ENCODE measurements around the gene TMEM132E.

TMEM132E gene

GRCh38 chr17:34665819-34666763, 86.7 kb downstream of the TMEM132E start:
- Histone ChIP-seq H3K27ac (ENCODE audit: low read length) (no peak overlapping the region), H3K4me1 (ENCODE audit: low read length) (peaks cover 6% of the 10 kb centered on the region; the same call in 1 of the 2 replicates), H4K20me1 (ENCODE audit: insufficient read depth, low read length) (no peaks in the 10 kb centered on the region), H3K36me3 (replicated peaks; ENCODE audit: low read depth, low read length) (no peaks in the 10 kb centered on the region), H3K79me2 (ENCODE audit: low read length) (no peaks in the 10 kb centered on the region), H3K27me3 (ENCODE audit: low read depth, low read length) (peaks cover 32% of the 10 kb centered on the region), H2AFZ (ENCODE audit: low read depth, low read length) (no peak overlapping the region), H3K9me3 (ENCODE audit: insufficient read depth, low read length) (no peaks in the 10 kb centered on the region), H3K4me2 (ENCODE audit: low read length) (no peak overlapping the region), H3K9ac (ENCODE audit: low read length) (no peak overlapping the region), H3K4me3 (ENCODE audit: low read length) (no peak overlapping the region)
- no peak for TF ChIP-seq CTCF (IDR thresholded peaks at IDR 0.05; ENCODE audit: low read depth, low read length)
- TF ChIP-seq EZH2phosphoT487 (IDR thresholded peaks at IDR 0.05; ENCODE audit: low read depth): no peak

DNA sequence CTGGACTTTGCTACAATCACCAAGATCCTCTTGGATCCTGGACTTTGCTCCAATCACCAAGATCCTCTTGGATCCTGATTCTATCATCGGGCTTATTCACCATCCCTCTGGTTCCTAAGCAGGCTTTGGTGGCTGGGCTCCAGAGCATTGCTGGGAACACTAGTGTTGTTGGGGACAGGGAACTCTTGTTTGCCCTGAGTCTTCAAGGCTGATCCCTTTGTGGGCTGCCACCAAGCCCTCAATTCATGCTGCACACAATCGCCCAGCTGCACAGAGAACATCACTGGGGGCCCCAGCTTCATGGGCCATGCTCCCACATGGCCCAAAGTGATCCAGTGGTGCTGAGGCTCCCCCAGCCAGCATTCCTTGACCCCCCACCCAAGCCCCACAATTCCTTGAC, 88.3 kb downstream of the TMEM132E start:
- H3K4me1 ChIP-seq (ENCODE audit: low read length): peaks cover 6% of the 10 kb centered on the region; the same call in 1 of the 2 replicates
- H4K20me1 ChIP-seq (ENCODE audit: insufficient read depth, low read length): no peaks in the 10 kb centered on the region
- H3K4me3 ChIP-seq (ENCODE audit: low read length): no peak overlapping the region
- no peak overlapping the region for H3K4me2 ChIP-seq (ENCODE audit: low read length)
- no peaks in the 10 kb centered on the region for H3K9me3 ChIP-seq (ENCODE audit: insufficient read depth, low read length)
- no peaks in the 10 kb centered on the region for H3K79me2 ChIP-seq (ENCODE audit: low read length)
- H2AFZ ChIP-seq (ENCODE audit: low read depth, low read length): no peak overlapping the region
- H3K27me3 ChIP-seq (ENCODE audit: low read depth, low read length): peaks cover 32% of the 10 kb centered on the region
- no peak overlapping the region for H3K9ac ChIP-seq (ENCODE audit: low read length)
- no peak overlapping the region for H3K27ac ChIP-seq (ENCODE audit: low read length)
- H3K36me3 ChIP-seq (replicated peaks; ENCODE audit: low read depth, low read length): no peaks in the 10 kb centered on the region
- TF ChIP-seq EZH2phosphoT487 (IDR thresholded peaks at IDR 0.05; ENCODE audit: low read depth): no peak
- TF ChIP-seq CTCF (IDR thresholded peaks at IDR 0.05; ENCODE audit: low read depth, low read length): no peak

DNA sequence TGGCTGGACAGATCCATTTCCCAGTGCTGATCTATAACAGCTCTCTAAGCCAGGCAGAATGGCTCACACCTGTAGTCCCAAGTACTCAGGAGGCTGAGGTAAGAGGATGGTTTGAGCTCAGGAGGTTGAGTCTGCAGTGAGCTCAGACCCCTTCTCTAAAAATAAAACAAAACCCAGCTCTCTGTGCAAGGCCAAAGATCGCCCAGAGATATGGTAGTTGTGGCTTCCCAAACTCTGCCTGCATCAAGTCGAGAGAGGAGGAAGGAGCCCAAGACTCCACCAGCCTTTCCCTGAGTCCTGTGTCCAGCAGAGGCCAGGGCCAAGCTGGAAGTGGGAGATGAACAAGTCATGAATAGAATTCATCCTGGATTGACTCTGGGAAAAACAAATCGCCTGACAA, 88.8 kb downstream of the TMEM132E start:
- H3K79me2 ChIP-seq (ENCODE audit: low read length): no peaks in the 10 kb centered on the region
- no peaks in the 10 kb centered on the region for H4K20me1 ChIP-seq (ENCODE audit: insufficient read depth, low read length)
- no peak overlapping the region for H3K4me2 ChIP-seq (ENCODE audit: low read length)
- no peak overlapping the region for H3K27ac ChIP-seq (ENCODE audit: low read length)
- H3K9me3 ChIP-seq (ENCODE audit: insufficient read depth, low read length): no peaks in the 10 kb centered on the region
- H3K4me1 ChIP-seq (ENCODE audit: low read length): peaks cover 6% of the 10 kb centered on the region; the same call in 1 of the 2 replicates
- no peak for TF ChIP-seq EZH2phosphoT487 (IDR thresholded peaks at IDR 0.05; ENCODE audit: low read depth)
- TF ChIP-seq CTCF (IDR thresholded peaks at IDR 0.05; ENCODE audit: low read depth, low read length): no peak
- H3K36me3 ChIP-seq (replicated peaks; ENCODE audit: low read depth, low read length): no peaks in the 10 kb centered on the region
- H3K4me3 ChIP-seq (ENCODE audit: low read length): no peak overlapping the region
- peaks cover 32% of the 10 kb centered on the region for H3K27me3 ChIP-seq (ENCODE audit: low read depth, low read length)
- H2AFZ ChIP-seq (ENCODE audit: low read depth, low read length): no peak overlapping the region
- H3K9ac ChIP-seq (ENCODE audit: low read length): no peak overlapping the region

GRCh38 chr17:34669511-34669910, 90.1 kb downstream of the TMEM132E start:
- Histone ChIP-seq H3K27me3 (ENCODE audit: low read depth, low read length) (peaks cover 32% of the 10 kb centered on the region), H3K4me1 (ENCODE audit: low read length) (peaks cover 6% of the 10 kb centered on the region; the same call in 1 of the 2 replicates), H2AFZ (ENCODE audit: low read depth, low read length) (no peak overlapping the region), H3K79me2 (ENCODE audit: low read length) (no peaks in the 10 kb centered on the region), H3K27ac (ENCODE audit: low read length) (no peak overlapping the region), H3K9ac (ENCODE audit: low read length) (no peak overlapping the region), H3K4me2 (ENCODE audit: low read length) (no peak overlapping the region), H4K20me1 (ENCODE audit: insufficient read depth, low read length) (no peaks in the 10 kb centered on the region), H3K36me3 (replicated peaks; ENCODE audit: low read depth, low read length) (no peaks in the 10 kb centered on the region), H3K4me3 (ENCODE audit: low read length) (no peak overlapping the region), H3K9me3 (ENCODE audit: insufficient read depth, low read length) (no peaks in the 10 kb centered on the region)
- TF ChIP-seq CTCF (IDR thresholded peaks at IDR 0.05; ENCODE audit: low read depth, low read length) (no peak), EZH2phosphoT487 (IDR thresholded peaks at IDR 0.05; ENCODE audit: low read depth) (no peak)

Measured in OCI-LY3 (cell line).